CD14-positive monocyte (primary cell): ENCODE data around the gene CDK19. TPM values are rescaled to one million over a fixed set of nuclear protein-coding genes. Genes with fewer than 3 reads are reported as not detected.
"Not testable (repeated sequence)": the region's sequence is repeated elsewhere in the genome, so short reads cannot be mapped to it uniquely, and the experiment has no call there.

ENCODE experiments used
- DNase-seq, 3 donors: peaks; one replicate each; pipeline ENCODE4 v3.0.0-alpha.2; 2011 to 2022
- H2AFZ ChIP-seq: 2 replicates; pipeline ENCODE4 v1.6.0; 2012; ENCODE audit warnings: mild to moderate bottlenecking, low read depth, low read length, inconsistent platforms; ENCODE audit not compliant: insufficient read depth, poor library complexity, severe bottlenecking
- H3K27ac ChIP-seq, 2 donors: 1 replicate in 1 of 2; 2 replicates in 1 of 2; pipeline ENCODE4 v1.5.1; 2012 to 2013; ENCODE audit warnings: low read length in 2 of 2, control low read depth in 1 of 2, inconsistent platforms in 1 of 2, low read depth in 1 of 2, mild to moderate bottlenecking in 1 of 2
- H3K27me3 ChIP-seq, 2 donors: one replicate each; pipeline versions ENCODE4 v1.6.0 to v1.6.1; 2011 to 2013; ENCODE audit warnings: low read length in 2 of 2; ENCODE audit not compliant: control insufficient read depth in 2 of 2, insufficient read depth in 2 of 2
- H3K36me3 ChIP-seq, 2 donors: replicated peaks in 1 of 2; 1 replicate in 1 of 2; 2 replicates in 1 of 2; pipeline versions ENCODE4 v1.5.1 to v1.6.1; 2012 to 2013; ENCODE audit warnings: low read length in 2 of 2, control low read depth in 1 of 2, inconsistent platforms in 1 of 2, mild to moderate bottlenecking in 1 of 2; ENCODE audit not compliant: insufficient read depth in 2 of 2, control insufficient read depth in 1 of 2
- H3K4me1 ChIP-seq, 2 donors: 1 replicate in 1 of 2; 2 replicates in 1 of 2; pipeline versions ENCODE4 v1.5.1 to v1.6.1; 2012 to 2013; ENCODE audit warnings: low read length in 2 of 2, control low read depth in 1 of 2, inconsistent platforms in 1 of 2, mild to moderate bottlenecking in 1 of 2, moderate library complexity in 1 of 2; ENCODE audit not compliant: insufficient read depth in 2 of 2, control insufficient read depth in 1 of 2
- H3K4me2 ChIP-seq: replicated peaks from 2 replicates; pipeline ENCODE3; 2012; ENCODE audit warnings: low read length, moderate library complexity, mild to moderate bottlenecking; ENCODE audit not compliant: poor library complexity, severe bottlenecking; ENCODE audit errors: extremely low read depth
- H3K4me3 ChIP-seq, 3 experiments: fragments of 200-600 bp in 1 of 3; sonication (generic) in 1 of 3; replicated peaks in 1 of 3; 1 replicate in 2 of 3; 2 replicates in 1 of 3; pipeline ENCODE4 v1.5.1; 2011 to 2013; ENCODE audit warnings: low read length in 3 of 3, mild to moderate bottlenecking in 3 of 3, control low read depth in 2 of 3, low read depth in 2 of 3, inconsistent platforms in 1 of 3, moderate library complexity in 1 of 3
- H3K79me2 ChIP-seq: 2 replicates; pipeline ENCODE4 v1.6.0; 2012; ENCODE audit warnings: mild to moderate bottlenecking, control low read depth, inconsistent platforms, low read length, moderate library complexity; ENCODE audit not compliant: insufficient read depth
- H3K9ac ChIP-seq: 2 replicates; pipeline ENCODE4 v1.6.0; 2017; ENCODE audit warnings: low read length, mild to moderate bottlenecking; ENCODE audit not compliant: insufficient read depth, poor library complexity, severe bottlenecking
- H3K9me3 ChIP-seq, 2 donors: replicated peaks in 1 of 2; 1 replicate in 1 of 2; 2 replicates in 1 of 2; pipeline versions ENCODE4 v1.5.1 to v1.6.1; 2012 to 2013; ENCODE audit warnings: low read length in 2 of 2, control low read depth in 1 of 2; ENCODE audit not compliant: control insufficient read depth in 1 of 2, insufficient read depth in 1 of 2
- H4K20me1 ChIP-seq: 2 replicates; pipeline ENCODE4 v1.6.0; 2012; ENCODE audit warnings: mild to moderate bottlenecking, low read length, control low read depth, moderate library complexity; ENCODE audit not compliant: insufficient read depth
- H3K27ac Mint-ChIP-seq, 7 donors: one replicate each; pipeline ENCODE4 v1.8.0; 2020; ENCODE audit warnings: mild to moderate bottlenecking in 7 of 7, mixed read lengths in 7 of 7, moderate library complexity in 6 of 7, inconsistent platforms in 2 of 7
- H3K27me3 Mint-ChIP-seq, 3 donors: one replicate each; pipeline ENCODE4 v1.8.0; 2021 to 2022; ENCODE audit warnings: low read depth in 3 of 3, mild to moderate bottlenecking in 3 of 3, mixed read lengths in 3 of 3, moderate library complexity in 3 of 3, inconsistent platforms in 1 of 3
- H3K36me3 Mint-ChIP-seq, 2 donors: one replicate each; pipeline ENCODE4 v1.8.0; 2020; ENCODE audit warnings: mixed read lengths in 2 of 2, inconsistent platforms in 1 of 2, mild to moderate bottlenecking in 1 of 2
- H3K4me1 Mint-ChIP-seq: one replicate; pipeline ENCODE4 v1.8.0; 2020; ENCODE audit warnings: mild to moderate bottlenecking, mixed read lengths
- H3K4me3 Mint-ChIP-seq, 2 donors: one replicate each; pipeline ENCODE4 v1.8.0; 2020; ENCODE audit warnings: mild to moderate bottlenecking in 2 of 2, mixed read lengths in 2 of 2, moderate library complexity in 1 of 2
- H3K9me3 Mint-ChIP-seq, 7 donors: one replicate each; pipeline ENCODE4 v1.8.0; 2020 to 2022; ENCODE audit warnings: mixed read lengths in 7 of 7, mild to moderate bottlenecking in 6 of 7, moderate library complexity in 6 of 7, inconsistent platforms in 2 of 7
- CTCF ChIP-seq: fragments of 200-600 bp; IDR thresholded peaks from one replicate; pipeline ENCODE4 v1.8.0; 2022; ENCODE audit warnings: antibody characterized with exemption, mild to moderate bottlenecking
- WGBS: methylation state at CpG from one replicate; pipeline ENCODE4 v1.1.5; 2013; ENCODE audit warnings: missing lambda C conversion rate; ENCODE audit not compliant: insufficient coverage; 5-methylcytosine and 5-hydroxymethylcytosine counted together
- intact Hi-C, 2 donors: fragments of 100-400 bp; cut with micrococcal nuclease; formaldehyde crosslinking; loops; one replicate each; pipeline versions ENCODE4 v1.15.0 to v1.15.1; 2023
- polyA plus RNA-seq, 3 donors: library from polyadenylated mRNA; depleted of rRNA in 1 of 3; unstranded in 2 of 3; stranded (reverse) in 1 of 3; fragments of 300-500 nt in 2 of 3; fragments of >200 nt in 1 of 3; fragmentation: Illumina TruSeq in 2 of 3; gene quantifications; 1 replicate in 2 of 3; 2 replicates in 1 of 3; pipeline ENCODE4 v1.2.3, GENCODE V29; 2012 to 2021

Gene CDK19
- polyA plus RNA-seq, 3 donors = 2.7 to 12.0 (median 3.9) TPM

- Mint-ChIP-seq H3K36me3 (peaks cover 12 to 32% of the 10 kb centered on the region in 2 donors), H3K9me3 (no peaks in the 10 kb centered on the region)
- intact Hi-C loops = no loop called here
These were observed 92.3 kb downstream of the CDK19 start for GRCh38 chr6:110723017-110723416.

GRCh38 chr6:110720066-110720465 is 95.2 kb downstream of the CDK19 start:
- WGBS = 100% methylated on average over 3 of the region's 3 CpGs
- H3K27ac ChIP-seq = no peak overlapping the region
- Mint-ChIP-seq H3K27ac (no peak overlapping the region), H3K27me3 (no peaks in the 10 kb centered on the region), H3K9me3 (no peaks in the 10 kb centered on the region), H3K36me3 (peaks cover 15 to 34% of the 10 kb centered on the region in 2 donors), H3K4me3 (no peak overlapping the region), H3K4me1 (no peaks in the 10 kb centered on the region)
- no peaks in the 10 kb centered on the region for H3K79me2 ChIP-seq
- no peak overlapping the region for H3K4me3 ChIP-seq
- no peak overlapping the region for H3K9ac ChIP-seq
- DNase-seq = no peak
- H2AFZ ChIP-seq = no peak overlapping the region
- H4K20me1 ChIP-seq = no peaks in the 10 kb centered on the region
- H3K9me3 ChIP-seq = no peaks in the 10 kb centered on the region
- H3K27me3 ChIP-seq = no peaks in the 10 kb centered on the region
- intact Hi-C loops = no loop called here
- peaks cover 0 to 12% of the 10 kb centered on the region in 2 donors for H3K36me3 ChIP-seq
- no peak overlapping the region for H3K4me2 ChIP-seq
- no peaks in the 10 kb centered on the region for H3K4me1 ChIP-seq
- TF ChIP-seq CTCF = no peak

More at GRCh38 chr6:110723017-110723416, 92.3 kb downstream of the CDK19 start:
- Histone ChIP-seq H3K4me3 (no peak overlapping the region), H3K9ac (no peak overlapping the region), H2AFZ (no peak overlapping the region), H3K27ac (no peak overlapping the region), H3K4me2 (no peak overlapping the region), H3K4me1 (no peaks in the 10 kb centered on the region), H3K79me2 (no peaks in the 10 kb centered on the region), H4K20me1 (no peaks in the 10 kb centered on the region), H3K27me3 (no peaks in the 10 kb centered on the region), H3K9me3 (no peaks in the 10 kb centered on the region), H3K36me3 (peaks cover 0 to 12% of the 10 kb centered on the region in 2 donors)
- WGBS = 100% methylated on average over 2 of the region's 3 CpGs
- DNase-seq = no peak
- H3K27me3 Mint-ChIP-seq = no peaks in the 10 kb centered on the region
- H3K4me1 Mint-ChIP-seq = no peaks in the 10 kb centered on the region
- TF ChIP-seq CTCF = no peak
- no peak overlapping the region for H3K4me3 Mint-ChIP-seq
- H3K27ac Mint-ChIP-seq = peak overlapping the region in 1 of 7 donors; percentile 46

GRCh38 chr6:110719601-110720000 is 95.7 kb downstream of the CDK19 start:
- H3K4me3 ChIP-seq, H3K4me1 Mint-ChIP-seq, H4K20me1 ChIP-seq, H3K4me2 ChIP-seq, H2AFZ ChIP-seq, H3K27ac ChIP-seq, DNase-seq, H3K9me3 Mint-ChIP-seq, H3K4me3 Mint-ChIP-seq, intact Hi-C loops, H3K9me3 ChIP-seq, H3K27me3 Mint-ChIP-seq, H3K4me1 ChIP-seq, H3K9ac ChIP-seq, H3K79me2 ChIP-seq, H3K27me3 ChIP-seq: not testable (repeated sequence)
- peak overlapping the region in 1 of 7 donors; percentile 21 for H3K27ac Mint-ChIP-seq
- no CpG with 5 or more reads among the region's 7 CpGs for WGBS
- peaks cover 0 to 12% of the 10 kb centered on the region in 2 donors for H3K36me3 ChIP-seq
- peaks cover 15 to 34% of the 10 kb centered on the region in 2 donors for H3K36me3 Mint-ChIP-seq
